HepG2 (cell line): Measurements from ENCODE around the gene MRI1. TPM values are rescaled to one million over a fixed set of nuclear protein-coding genes. Genes with fewer than 3 reads are reported as not detected.

ENCODE experiments used
- ATF7-NPFF ChIP-seq: sonication (generic); formaldehyde crosslinking; IDR thresholded peaks from 2 replicates; pipeline ENCODE4 v1.8.1; 2023; ENCODE audit warnings: mild to moderate bottlenecking, low read depth, missing genetic modification reagents, moderate library complexity
- HMG20A ChIP-seq: IDR thresholded peaks from 2 replicates; pipeline ENCODE4 v1.6.1; 2016; ENCODE audit warnings: borderline replicate concordance
- NONO ChIP-seq, 2 experiments: fragments of 450-650 bp in 1 of 2; sonication (generic) in 1 of 2; formaldehyde crosslinking in 1 of 2; IDR thresholded peaks in 1 of 2; conservative IDR thresholded peaks in 1 of 2; 2 replicates each; pipeline versions ENCODE4 v1.6.1 to v1.8.0; 2017 to 2022; ENCODE audit warnings: mild to moderate bottlenecking in 1 of 2, missing genetic modification reagents in 1 of 2, moderate library complexity in 1 of 2
- PHF21A ChIP-seq: sonication (generic); formaldehyde crosslinking; IDR thresholded peaks from 2 replicates; pipeline ENCODE4 v1.5.0; 2020; ENCODE audit warnings: mild to moderate bottlenecking, missing genetic modification reagents
- TBX3 ChIP-seq: fragments of 450-650 bp; IDR thresholded peaks from 2 replicates; pipeline ENCODE4 v1.6.1; 2017; ENCODE audit warnings: antibody characterized with exemption, mild to moderate bottlenecking, inconsistent platforms, borderline replicate concordance
- ZBTB25 ChIP-seq: IDR thresholded peaks from 2 replicates; pipeline ENCODE4 v1.6.1; 2018; ENCODE audit warnings: missing genetic modification reagents
- ZBTB49 ChIP-seq: sonication (generic); formaldehyde crosslinking; IDR thresholded peaks from 2 replicates; pipeline ENCODE4 v1.4.0; 2020; ENCODE audit warnings: missing genetic modification reagents, borderline replicate concordance
- ZBTB7A ChIP-seq: sonication (generic); formaldehyde crosslinking; IDR thresholded peaks from 2 replicates; pipeline ENCODE4 v1.8.0; 2022; ENCODE audit warnings: mild to moderate bottlenecking, missing genetic modification reagents
- ZFAT ChIP-seq: sonication (generic); formaldehyde crosslinking; conservative IDR thresholded peaks from 2 replicates; pipeline ENCODE4 v1.8.1; 2023; ENCODE audit warnings: missing genetic modification reagents, inconsistent platforms
- ZMYM2 ChIP-seq: sonication (generic); formaldehyde crosslinking; IDR thresholded peaks from 2 replicates; pipeline ENCODE4 v1.8.0; 2022; ENCODE audit warnings: mild to moderate bottlenecking, missing genetic modification reagents
- ZNF20 ChIP-seq: sonication (generic); formaldehyde crosslinking; IDR thresholded peaks from 2 replicates; pipeline ENCODE4 v1.4.0; 2020; ENCODE audit warnings: mild to moderate bottlenecking, moderate library complexity, missing genetic modification reagents
- ZNF441 ChIP-seq: sonication (generic); formaldehyde crosslinking; IDR thresholded peaks from 2 replicates; pipeline ENCODE4 v1.7.0; 2021; ENCODE audit warnings: missing genetic modification reagents, borderline replicate concordance
- ZNF510 ChIP-seq: sonication (generic); formaldehyde crosslinking; IDR thresholded peaks from 2 replicates; pipeline ENCODE4 v1.4.0; 2020; ENCODE audit warnings: low read depth, mild to moderate bottlenecking, missing genetic modification reagents
- ZNF75D ChIP-seq: sonication (generic); formaldehyde crosslinking; IDR thresholded peaks from 2 replicates; pipeline ENCODE4 v1.8.1; 2023; ENCODE audit warnings: missing genetic modification reagents, mild to moderate bottlenecking, borderline replicate concordance
- polyA plus RNA-seq, 8 experiments: library from polyadenylated mRNA; depleted of rRNA in 3 of 8; stranded (reverse) in 7 of 8; unstranded in 1 of 8; fragments of >200 nt; fragmentation: Illumina TruSeq in 4 of 8; extraction: Trizol in 4 of 8; gene quantifications; 2 replicates each; pipeline versions ENCODE4 v1.2.1 to v1.2.3, GENCODE V29; 2011 to 2016; ENCODE audit warnings: low read depth in 4 of 8, missing spikeins in 1 of 8, mixed read lengths in 1 of 8; ENCODE audit not compliant: insufficient read depth in 1 of 8
- total RNA-seq, 5 experiments: library from RNA; depleted of rRNA; stranded (reverse); fragments of >200 nt; fragmentation: Illumina TruSeq; extraction: Trizol; gene quantifications; 2 replicates each; pipeline ENCODE4 v1.2.3, GENCODE V29; 2016; ENCODE audit warnings: low read depth in 1 of 5
- TF ChIP-seq, protein P1 (sequence below), 2 experiments: fragments of 450-650 bp in 1 of 2; sonication (generic) in 1 of 2; formaldehyde crosslinking in 1 of 2; IDR thresholded peaks; 2 replicates each; pipeline versions ENCODE4 v1.6.1 to v1.8.0; 2016 to 2022; ENCODE audit warnings: antibody characterized with exemption in 1 of 2, mild to moderate bottlenecking in 1 of 2, missing genetic modification reagents in 1 of 2

MRI1 gene
- total and polyA plus RNA-seq, 2 of the 13 experiments (the other 11 are each of a cell fraction or from before 2014, with no cell fraction given): 20.1 to 20.6 TPM

DNA sequence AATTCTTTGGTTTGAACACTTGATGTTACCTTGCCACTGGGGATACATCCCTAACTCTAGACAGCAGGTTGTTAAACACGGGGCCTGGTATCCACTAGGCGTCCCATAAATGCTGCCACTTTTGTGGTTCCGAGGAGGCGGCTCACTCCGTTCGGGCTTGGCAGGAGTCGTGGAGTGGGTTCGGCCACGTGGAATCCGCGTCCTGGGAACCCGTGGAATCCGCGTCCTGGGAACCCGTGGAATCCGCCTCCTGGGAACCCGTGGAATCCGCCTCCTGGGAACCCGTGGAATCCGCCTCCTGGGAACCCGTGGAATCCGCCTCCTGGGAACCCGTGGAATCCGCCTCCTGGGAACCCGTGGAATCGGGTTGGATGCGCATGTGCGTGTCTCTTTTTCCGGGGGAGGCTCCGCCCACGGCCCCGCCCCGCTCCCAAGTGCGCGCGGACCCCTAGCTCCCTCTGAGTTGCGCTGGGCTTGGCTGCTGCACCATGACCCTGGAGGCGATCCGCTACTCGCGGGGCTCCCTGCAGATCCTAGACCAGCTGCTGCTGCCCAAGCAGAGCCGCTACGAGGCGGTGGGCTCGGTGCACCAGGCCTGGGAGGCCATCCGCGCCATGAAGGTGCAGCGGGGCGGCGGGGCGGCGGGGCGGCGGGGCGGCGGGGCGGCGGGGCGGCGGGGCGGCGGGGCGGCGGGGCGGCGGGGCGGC, at the start of gene MRI1 (continued):
- TF ChIP-seq ZMYM2 (CRISPR knock-in tag) (0 out of 2 replicates have a peak, but pooled peaks have one; percentile 17), ZNF20 (CRISPR knock-in tag) (no peak), ZNF441 (CRISPR knock-in tag) (no peak), ZFAT (CRISPR knock-in tag) (no peak), NONO (IDR thresholded peaks at IDR 0.05) (no peak), NONO (CRISPR knock-in tag; conservative IDR thresholded peaks at IDR 0.05) (0 out of 2 replicates have a peak, but pooled peaks have one; percentile 59), HMG20A (CRISPR knock-in tag) (no peak), ZBTB49 (CRISPR knock-in tag) (no peak), ZNF75D (no peak), PHF21A (CRISPR knock-in tag) (no peak), TBX3 (no peak), ZNF510 (CRISPR knock-in tag) (0 out of 2 replicates have a peak, but pooled peaks have one; percentile 65), ZBTB7A (CRISPR knock-in tag) (no peak), ATF7-NPFF (CRISPR knock-in tag) (no peak), ZBTB25 (no peak)
- TF ChIP-seq, protein P1, sequence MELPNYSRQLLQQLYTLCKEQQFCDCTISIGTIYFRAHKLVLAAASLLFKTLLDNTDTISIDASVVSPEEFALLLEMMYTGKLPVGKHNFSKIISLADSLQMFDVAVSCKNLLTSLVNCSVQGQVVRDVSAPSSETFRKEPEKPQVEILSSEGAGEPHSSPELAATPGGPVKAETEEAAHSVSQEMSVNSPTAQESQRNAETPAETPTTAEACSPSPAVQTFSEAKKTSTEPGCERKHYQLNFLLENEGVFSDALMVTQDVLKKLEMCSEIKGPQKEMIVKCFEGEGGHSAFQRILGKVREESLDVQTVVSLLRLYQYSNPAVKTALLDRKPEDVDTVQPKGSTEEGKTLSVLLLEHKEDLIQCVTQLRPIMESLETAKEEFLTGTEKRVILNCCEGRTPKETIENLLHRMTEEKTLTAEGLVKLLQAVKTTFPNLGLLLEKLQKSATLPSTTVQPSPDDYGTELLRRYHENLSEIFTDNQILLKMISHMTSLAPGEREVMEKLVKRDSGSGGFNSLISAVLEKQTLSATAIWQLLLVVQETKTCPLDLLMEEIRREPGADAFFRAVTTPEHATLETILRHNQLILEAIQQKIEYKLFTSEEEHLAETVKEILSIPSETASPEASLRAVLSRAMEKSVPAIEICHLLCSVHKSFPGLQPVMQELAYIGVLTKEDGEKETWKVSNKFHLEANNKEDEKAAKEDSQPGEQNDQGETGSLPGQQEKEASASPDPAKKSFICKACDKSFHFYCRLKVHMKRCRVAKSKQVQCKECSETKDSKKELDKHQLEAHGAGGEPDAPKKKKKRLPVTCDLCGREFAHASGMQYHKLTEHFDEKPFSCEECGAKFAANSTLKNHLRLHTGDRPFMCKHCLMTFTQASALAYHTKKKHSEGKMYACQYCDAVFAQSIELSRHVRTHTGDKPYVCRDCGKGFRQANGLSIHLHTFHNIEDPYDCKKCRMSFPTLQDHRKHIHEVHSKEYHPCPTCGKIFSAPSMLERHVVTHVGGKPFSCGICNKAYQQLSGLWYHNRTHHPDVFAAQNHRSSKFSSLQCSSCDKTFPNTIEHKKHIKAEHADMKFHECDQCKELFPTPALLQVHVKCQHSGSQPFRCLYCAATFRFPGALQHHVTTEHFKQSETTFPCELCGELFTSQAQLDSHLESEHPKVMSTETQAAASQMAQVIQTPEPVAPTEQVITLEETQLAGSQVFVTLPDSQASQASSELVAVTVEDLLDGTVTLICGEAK (IDR thresholded peaks at IDR 0.05): no peak
- TF ChIP-seq, protein P1 (CRISPR knock-in tag; IDR thresholded peaks at IDR 0.05): no peak
